GM23338 (cell line): ENCODE results near the gene NR2E3.

ENCODE experiments used
- CREB1 ChIP-seq: fragments of 250-450 bp; sonication (Bioruptor Pico); IDR thresholded peaks from 2 replicates; pipeline ENCODE4 v1.5.0; 2020; ENCODE audit warnings: low read depth, mild to moderate bottlenecking, moderate library complexity
- CTCF ChIP-seq, 2 experiments: fragments of 200-600 bp in 1 of 2; sonication (generic) in 1 of 2; conservative IDR thresholded peaks; 2 replicates each; pipeline versions ENCODE4 v1.5.1 to v1.6.1; 2016 to 2017; ENCODE audit warnings: antibody characterized with exemption in 2 of 2, low read depth in 2 of 2, mild to moderate bottlenecking in 2 of 2, moderate library complexity in 1 of 2
- ETS1 ChIP-seq: IDR thresholded peaks from 2 replicates; pipeline ENCODE4 v1.6.1; 2016; ENCODE audit warnings: antibody characterized with exemption
- EZH2 ChIP-seq: fragments of 200-600 bp; sonication (generic); IDR thresholded peaks from one replicate; pipeline ENCODE4 v1.8.0; 2017; ENCODE audit warnings: antibody characterized with exemption, mild to moderate bottlenecking, low read depth; ENCODE audit not compliant: unreplicated experiment
- EZH2phosphoT487 ChIP-seq: fragments of 200-600 bp; sonication (generic); IDR thresholded peaks from one replicate; pipeline ENCODE4 v1.8.1; 2018; ENCODE audit warnings: antibody characterized with exemption; ENCODE audit not compliant: unreplicated experiment
- NANOG ChIP-seq: IDR thresholded peaks from 2 replicates; pipeline ENCODE4 v1.6.1; 2016; ENCODE audit warnings: antibody characterized with exemption, borderline replicate concordance
- POLR2AphosphoS5 ChIP-seq: IDR thresholded peaks from 2 replicates; pipeline ENCODE4 v1.6.1; 2016; ENCODE audit warnings: antibody characterized with exemption, low read depth
- REST ChIP-seq: IDR thresholded peaks from one replicate; pipeline ENCODE4 v1.6.1; 2018; ENCODE audit warnings: antibody characterized with exemption; ENCODE audit not compliant: unreplicated experiment
- ZNF331 ChIP-seq: fragments of 250-450 bp; sonication (Bioruptor Pico); IDR thresholded peaks from 2 replicates; pipeline ENCODE4 v1.5.0; 2020; ENCODE audit warnings: low read depth, mild to moderate bottlenecking, moderate library complexity

GRCh38 chr15:71807125-71807629, 3.2 kb upstream of the NR2E3 start:
- TF ChIP-seq CTCF (conservative IDR thresholded peaks at IDR 0.05; ENCODE audit: low read depth in 2 of 2): 0 out of 4 replicates have a peak, but pooled peaks of 1 of the 2 experiments have one; percentile 8
- no peak for TF ChIP-seq REST
- no peak for TF ChIP-seq POLR2AphosphoS5
- no peak for TF ChIP-seq EZH2
- no peak for TF ChIP-seq EZH2phosphoT487
- TF ChIP-seq CREB1: no peak
- no peak for TF ChIP-seq ZNF331 (CRISPR knock-in tag)
- TF ChIP-seq NANOG: no peak
- no peak for TF ChIP-seq ETS1
